Progenitor cell of endocrine pancreas (in vitro differentiated cells): Measurements from ENCODE around the gene JUP. TPM values are rescaled to one million over a fixed set of nuclear protein-coding genes. Genes with fewer than 3 reads are reported as not detected.
A peak's percentile ranks its signal among the peaks of the same experiment; 100 is the strongest.

Source experiments
- DNase-seq: peaks from one replicate; pipeline ENCODE4 v3.0.0; 2021; ENCODE audit warnings: low spot score; ENCODE audit not compliant: unreplicated experiment
- H3K27ac Mint-ChIP-seq: 2 replicates; pipeline ENCODE4 v1.8.0; 2021; ENCODE audit warnings: mild to moderate bottlenecking, moderate library complexity, mixed read lengths
- H3K27me3 Mint-ChIP-seq: 2 replicates; pipeline ENCODE4 v1.8.0; 2021; ENCODE audit warnings: mixed read lengths
- H3K36me3 Mint-ChIP-seq: 2 replicates; pipeline ENCODE4 v1.8.0; 2022; ENCODE audit warnings: mixed read lengths; ENCODE audit not compliant: insufficient read depth
- H3K4me1 Mint-ChIP-seq: 2 replicates; pipeline ENCODE4 v1.8.0; 2021; ENCODE audit warnings: low read depth, mixed read lengths
- H3K4me3 Mint-ChIP-seq: 2 replicates; pipeline ENCODE4 v1.8.0; 2021; ENCODE audit warnings: low read depth, mild to moderate bottlenecking, moderate library complexity, mixed read lengths
- H3K9me3 Mint-ChIP-seq: 2 replicates; pipeline ENCODE4 v1.8.0; 2021; ENCODE audit warnings: low read depth, mixed read lengths
- CTCF ChIP-seq: fragments of 200-600 bp; sonication (generic); IDR thresholded peaks from one replicate; pipeline ENCODE4 v1.5.0; 2021; ENCODE audit warnings: antibody characterized with exemption, mild to moderate bottlenecking; ENCODE audit not compliant: unreplicated experiment
- total RNA-seq: library from RNA; stranded (reverse); gene quantifications from 2 replicates; pipeline ENCODE4 v1.2.1, GENCODE V29; 2021

Gene JUP
- total RNA-seq, 1 donor from 2014 or later: 195 TPM

- Mint-ChIP-seq H3K9me3 (no peaks in the 10 kb centered on the region), H3K4me3 (no peak overlapping the region), H3K36me3 (no peaks in the 10 kb centered on the region), H3K27ac (no peak overlapping the region), H3K27me3 (peaks cover 39% of the 10 kb centered on the region), H3K4me1 (peaks cover 11% of the 10 kb centered on the region)
- no peak for TF ChIP-seq CTCF
- no peak for DNase-seq
Observed at GRCh38 chr17:41737680-41738023, 48.9 kb downstream of the JUP start.

- Mint-ChIP-seq H3K9me3 (no peaks in the 10 kb centered on the region), H3K4me1 (peaks cover 11% of the 10 kb centered on the region), H3K27ac (no peak overlapping the region), H3K36me3 (no peaks in the 10 kb centered on the region), H3K27me3 (peaks cover 44% of the 10 kb centered on the region), H3K4me3 (no peak overlapping the region)
- no peak for DNase-seq
- TF ChIP-seq CTCF: no peak
Observed at GRCh38 chr17:41736983-41737679, 49.4 kb downstream of the JUP start.

GRCh38 chr17:41735744-41736143, 50.8 kb downstream of the JUP start:
- peaks cover 7% of the 10 kb centered on the region for H3K4me1 Mint-ChIP-seq
- no peaks in the 10 kb centered on the region for H3K9me3 Mint-ChIP-seq
- no peak overlapping the region for H3K27ac Mint-ChIP-seq
- H3K36me3 Mint-ChIP-seq: no peaks in the 10 kb centered on the region
- no peak overlapping the region for H3K4me3 Mint-ChIP-seq
- DNase-seq: no peak
- no peak for TF ChIP-seq CTCF
- H3K27me3 Mint-ChIP-seq: peaks cover 58% of the 10 kb centered on the region

GRCh38 chr17:41734949-41735313, 51.6 kb downstream of the JUP start:
- Mint-ChIP-seq H3K27me3 (peaks cover 63% of the 10 kb centered on the region), H3K27ac (peak overlapping the region; percentile 45), H3K36me3 (no peaks in the 10 kb centered on the region), H3K4me3 (peak overlapping the region; percentile 70), H3K9me3 (no peaks in the 10 kb centered on the region), H3K4me1 (peaks cover 7% of the 10 kb centered on the region)
- TF ChIP-seq CTCF: no peak
- DNase-seq: no peak

GRCh38 chr17:41734139-41734948, 52.2 kb downstream of the JUP start, which contains the start of gene HAP1:
Gene HAP1 (minus strand): TSS chr17:41734643. CDS start chr17:41734634, 9 bp downstream.
- peak; percentile 57 for DNase-seq
- H3K36me3 Mint-ChIP-seq: no peaks in the 10 kb centered on the region
- no peak for TF ChIP-seq CTCF
- peaks cover 7% of the 10 kb centered on the region for H3K4me1 Mint-ChIP-seq
- H3K27me3 Mint-ChIP-seq: peaks cover 63% of the 10 kb centered on the region
- H3K4me3 Mint-ChIP-seq: peak within 1 kb of the TSS; percentile 70
- H3K27ac Mint-ChIP-seq: peak within 1 kb of the TSS; percentile 45
- no peaks in the 10 kb centered on the region for H3K9me3 Mint-ChIP-seq
